Endothelial cell of umbilical vein (primary cell): ENCODE results near the gene TMEM273. TPM values are rescaled to one million over a fixed set of nuclear protein-coding genes. Genes with fewer than 3 reads are reported as not detected.

Source experiments
- BruUV-seq: library from RNA; stranded (reverse); fragments of 400-500 nt; replicated peaks from 2 replicates; lab custom pipeline; 2021; lab: Mats Ljungman, UMichigan
- CTCF ChIA-PET: fragments of 300-600, 350-600 bp; sonication (Branson Sonifier 250); formaldehyde crosslinking; loops from one replicate; lab custom pipeline; 2021; ENCODE audit warnings: antibody characterized with exemption, inconsistent platforms; lab: Charles Lee
- POLR2A ChIA-PET: fragments of 300-600, 350-600 bp; sonication (Branson Sonifier 250); formaldehyde crosslinking; loops from one replicate; lab custom pipeline; 2021; ENCODE audit warnings: antibody characterized with exemption, inconsistent platforms; lab: Charles Lee
- DNase-seq: peaks from one replicate; pipeline ENCODE4 v3.0.0-alpha.2; 2011; ENCODE audit warnings: low read depth, low spot score
- FAIRE-seq: peaks from 2 replicates; lab custom pipeline; 2011; peaks lifted over from hg19 to GRCh38; lab: Jason Lieb, UNC
- H2AFZ ChIP-seq: 2 replicates; pipeline ENCODE4 v1.6.0; 2012; ENCODE audit warnings: low read depth, low read length, control low read depth, inconsistent platforms
- H3K27ac ChIP-seq: 2 replicates; pipeline ENCODE4 v1.5.1; 2011; ENCODE audit warnings: low read depth, mild to moderate bottlenecking, control low read depth, low read length, moderate library complexity; ENCODE audit not compliant: insufficient read depth
- H3K27me3 ChIP-seq, 2 experiments: 2 replicates each; pipeline versions ENCODE4 v1.6.0 to v1.6.1; 2011; ENCODE audit warnings: low read length in 2 of 2, mixed read lengths in 1 of 2; ENCODE audit not compliant: control insufficient read depth in 2 of 2, insufficient read depth in 2 of 2
- H3K36me3 ChIP-seq, 2 experiments: 2 replicates in 1 of 2; 3 replicates in 1 of 2; pipeline ENCODE4 v1.5.1; 2011; ENCODE audit warnings: low read length in 2 of 2, mild to moderate bottlenecking in 1 of 2, moderate library complexity in 1 of 2; ENCODE audit not compliant: control insufficient read depth in 2 of 2, insufficient read depth in 2 of 2; ENCODE audit errors: extremely low read depth in 1 of 2
- H3K4me1 ChIP-seq: 3 replicates; pipeline ENCODE4 v1.5.1; 2011; ENCODE audit warnings: mild to moderate bottlenecking, low read length; ENCODE audit not compliant: control insufficient read depth, insufficient read depth; ENCODE audit errors: extremely low read depth
- H3K4me2 ChIP-seq: 2 replicates; pipeline ENCODE4 v1.6.1; 2011; ENCODE audit warnings: low read length, control low read depth, mixed read lengths; ENCODE audit not compliant: insufficient read depth
- H3K4me3 ChIP-seq, 3 experiments: fragments of 200-600 bp in 1 of 3; sonication (generic), shearing (Covaris generic) in 1 of 3; replicated peaks in 1 of 3; 2 replicates each; pipeline ENCODE4 v1.5.1; 2011 to 2016; ENCODE audit warnings: control low read depth in 3 of 3, low read length in 3 of 3, mild to moderate bottlenecking in 2 of 3, inconsistent platforms in 1 of 3, low read depth in 1 of 3, moderate library complexity in 1 of 3; ENCODE audit not compliant: insufficient read depth in 1 of 3
- H3K79me2 ChIP-seq: 2 replicates; pipeline ENCODE4 v1.6.0; 2012; ENCODE audit warnings: low read length, inconsistent platforms; ENCODE audit not compliant: control insufficient read depth, insufficient read depth
- H3K9ac ChIP-seq: replicated peaks from 2 replicates; pipeline ENCODE3; 2011; ENCODE audit warnings: low read length, control low read depth; ENCODE audit not compliant: insufficient read depth; ENCODE audit errors: extremely low read depth
- H3K9me1 ChIP-seq: replicated peaks from 3 replicates; pipeline ENCODE4 v1.6.0; 2011; ENCODE audit warnings: mild to moderate bottlenecking, low read length; ENCODE audit not compliant: control insufficient read depth, insufficient read depth; ENCODE audit errors: extremely low read depth
- H3K9me3 ChIP-seq: replicated peaks from 2 replicates; pipeline ENCODE4 v1.5.1; 2012; ENCODE audit warnings: low read length, inconsistent platforms; ENCODE audit not compliant: control insufficient read depth, insufficient read depth
- H4K20me1 ChIP-seq: replicated peaks from 2 replicates; pipeline ENCODE3; 2011; ENCODE audit warnings: mild to moderate bottlenecking, low read length; ENCODE audit not compliant: control insufficient read depth, insufficient read depth; ENCODE audit errors: extremely low read depth
- EZH2 ChIP-seq: IDR thresholded peaks from 2 replicates; pipeline ENCODE4 v1.6.1; 2012; ENCODE audit warnings: borderline replicate concordance, low read depth, mild to moderate bottlenecking, moderate library complexity, low read length, inconsistent platforms; ENCODE audit not compliant: severe bottlenecking
- FOS ChIP-seq: IDR thresholded peaks from 2 replicates; pipeline ENCODE4 v1.6.1; 2011; ENCODE audit warnings: mild to moderate bottlenecking, low read length, moderate library complexity, borderline replicate concordance; ENCODE audit not compliant: insufficient read depth
- GATA2 ChIP-seq: IDR thresholded peaks from 2 replicates; pipeline ENCODE4 v1.7.0; 2011; ENCODE audit warnings: low read depth, mild to moderate bottlenecking, moderate library complexity, mixed read lengths, low read length; ENCODE audit not compliant: insufficient read length, insufficient read depth
- JUN ChIP-seq: IDR thresholded peaks from 2 replicates; pipeline ENCODE4 v1.6.1; 2011; ENCODE audit warnings: borderline replicate concordance, low read depth; ENCODE audit not compliant: insufficient read length, insufficient read depth
- MAX ChIP-seq: IDR thresholded peaks from 2 replicates; pipeline ENCODE4 v1.6.1; 2011; ENCODE audit not compliant: insufficient read depth, insufficient read length
- MYC ChIP-seq: IDR thresholded peaks from one replicate; pipeline ENCODE4 v1.6.1; 2011; ENCODE audit warnings: mild to moderate bottlenecking, low read depth, low read length
- POLR2A ChIP-seq: IDR thresholded peaks from 2 replicates; pipeline ENCODE4 v1.6.1; 2012; ENCODE audit warnings: low read depth, mild to moderate bottlenecking, control low read depth, low read length
- POLR2AphosphoS5 ChIP-seq: IDR thresholded peaks from 2 replicates; pipeline ENCODE4 v1.6.1; 2012; ENCODE audit warnings: low read depth, mild to moderate bottlenecking, control low read depth, low read length, moderate library complexity; ENCODE audit not compliant: insufficient read depth
- dilution Hi-C: fragments of 300-500 bp; cut with MboI; formaldehyde crosslinking; loops from one replicate; pipeline ENCODE4 v1.15.0; 2019; ENCODE audit warnings: low sequenced_read_pairs; ENCODE audit not compliant: extremely low pct_ligation_motif_present
- intact Hi-C: fragments of 100-400 bp; cut with micrococcal nuclease; formaldehyde crosslinking; loops from one replicate; pipeline ENCODE4 v1.10.0; 2022
- polyA plus RNA-seq, 4 experiments: library from polyadenylated mRNA; depleted of rRNA in 3 of 4; stranded (reverse) in 3 of 4; unstranded in 1 of 4; fragments of >200 nt; gene quantifications; 2 replicates each; pipeline versions ENCODE4 v1.2.1 to v1.2.3, GENCODE V29; 2011 to 2012; ENCODE audit warnings: missing spikeins in 1 of 4
- total RNA-seq: library from RNA; stranded (reverse); gene quantifications from 2 replicates; pipeline ENCODE4 v1.2.3, GENCODE V29; 2021
- TF ChIP-seq, protein P1 (sequence below), 2 donors: IDR thresholded peaks; 1 replicate in 1 of 2; 2 replicates in 1 of 2; pipeline ENCODE4 v1.5.1; 2011; ENCODE audit warnings: low read length in 2 of 2, mild to moderate bottlenecking in 2 of 2, moderate library complexity in 2 of 2, control low read depth in 1 of 2, inconsistent platforms in 1 of 2, low read depth in 1 of 2; ENCODE audit not compliant: insufficient read depth in 1 of 2; ENCODE audit errors: extremely low read depth in 1 of 2

Gene TMEM273
- total and polyA plus RNA-seq, 2 donors (not counting 3 experiments of a cell fraction or from before 2014, with no cell fraction given) = 1.9 to 3.7 TPM

DNA sequence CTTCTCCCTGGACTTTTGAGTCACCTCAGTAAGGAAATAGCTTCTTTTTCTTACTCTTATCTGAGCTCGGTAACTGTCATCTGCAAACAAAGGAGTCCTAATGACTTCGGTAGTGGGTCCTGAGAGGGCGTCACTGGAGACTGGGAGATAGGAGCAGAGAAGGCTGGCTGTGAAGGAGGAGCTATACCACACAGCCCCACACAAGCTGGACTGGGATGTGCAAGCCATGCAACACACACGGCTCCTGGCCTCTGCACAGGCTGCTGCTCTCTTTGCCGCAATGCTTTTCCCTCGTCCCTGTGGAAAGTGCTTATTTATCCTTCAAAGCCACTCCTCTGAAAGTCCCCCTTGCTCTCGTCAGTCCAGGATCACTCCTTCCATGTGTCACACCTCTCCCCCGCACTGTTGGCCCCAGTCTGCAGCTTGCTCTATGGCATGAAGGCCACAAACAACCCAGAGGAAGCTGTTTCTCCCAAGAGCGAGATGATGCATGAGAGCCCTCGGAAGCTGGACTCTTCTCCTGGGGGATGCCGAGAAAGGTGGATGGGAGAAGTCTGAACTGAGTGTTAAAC lies 14.9 kb downstream of the TMEM273 start:
- dilution Hi-C loops = no loop called here
- Histone ChIP-seq H3K27ac (no peak overlapping the region), H3K9me3 (no peaks in the 10 kb centered on the region), H3K9ac (no peak overlapping the region), H3K4me2 (no peak overlapping the region), H3K9me1 (no peaks in the 10 kb centered on the region), H3K27me3 (peaks cover 0 to 4% of the 10 kb centered on the region in 2 experiments), H3K4me3 (no peak overlapping the region), H2AFZ (no peak overlapping the region), H3K4me1 (peaks cover 9% of the 10 kb centered on the region), H3K79me2 (no peaks in the 10 kb centered on the region), H3K36me3 (no peaks in the 10 kb centered on the region), H4K20me1 (no peaks in the 10 kb centered on the region)
- FAIRE-seq (no peak), DNase-seq (no peak)
- TF ChIP-seq JUN (no peak), EZH2 (no peak), MYC (no peak)
- POLR2A ChIA-PET = no interaction called here
- BruUV-seq = no TSS peak
- intact Hi-C loops = no loop called here
- CTCF ChIA-PET = interaction anchor here (1.0 to 1.5 kb wide), 2 partner anchors 9 to 515 kb away, joined by 4 to 12 read pairs; no protein-coding TSS in a partner anchor

- FAIRE-seq (no peak), DNase-seq (no peak)
- Histone ChIP-seq H3K4me3 (no peak overlapping the region), H3K27ac (no peak overlapping the region), H2AFZ (no peak overlapping the region), H3K27me3 (peaks cover 0 to 4% of the 10 kb centered on the region in 2 experiments), H3K9me3 (no peaks in the 10 kb centered on the region), H3K9me1 (no peaks in the 10 kb centered on the region), H3K36me3 (no peaks in the 10 kb centered on the region), H3K9ac (no peak overlapping the region), H3K79me2 (no peaks in the 10 kb centered on the region), H3K4me2 (no peak overlapping the region), H4K20me1 (no peaks in the 10 kb centered on the region), H3K4me1 (peaks cover 8% of the 10 kb centered on the region)
- TF ChIP-seq FOS (no peak), EZH2 (no peak), POLR2AphosphoS5 (no peak), JUN (no peak), GATA2 (no peak), MYC (no peak), MAX (no peak), POLR2A (no peak)
- TF ChIP-seq, protein P1, sequence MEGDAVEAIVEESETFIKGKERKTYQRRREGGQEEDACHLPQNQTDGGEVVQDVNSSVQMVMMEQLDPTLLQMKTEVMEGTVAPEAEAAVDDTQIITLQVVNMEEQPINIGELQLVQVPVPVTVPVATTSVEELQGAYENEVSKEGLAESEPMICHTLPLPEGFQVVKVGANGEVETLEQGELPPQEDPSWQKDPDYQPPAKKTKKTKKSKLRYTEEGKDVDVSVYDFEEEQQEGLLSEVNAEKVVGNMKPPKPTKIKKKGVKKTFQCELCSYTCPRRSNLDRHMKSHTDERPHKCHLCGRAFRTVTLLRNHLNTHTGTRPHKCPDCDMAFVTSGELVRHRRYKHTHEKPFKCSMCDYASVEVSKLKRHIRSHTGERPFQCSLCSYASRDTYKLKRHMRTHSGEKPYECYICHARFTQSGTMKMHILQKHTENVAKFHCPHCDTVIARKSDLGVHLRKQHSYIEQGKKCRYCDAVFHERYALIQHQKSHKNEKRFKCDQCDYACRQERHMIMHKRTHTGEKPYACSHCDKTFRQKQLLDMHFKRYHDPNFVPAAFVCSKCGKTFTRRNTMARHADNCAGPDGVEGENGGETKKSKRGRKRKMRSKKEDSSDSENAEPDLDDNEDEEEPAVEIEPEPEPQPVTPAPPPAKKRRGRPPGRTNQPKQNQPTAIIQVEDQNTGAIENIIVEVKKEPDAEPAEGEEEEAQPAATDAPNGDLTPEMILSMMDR (IDR thresholded peaks at IDR 0.05; ENCODE audit: extremely low read depth in 1 of 2, insufficient read depth in 1 of 2, low read depth in 1 of 2, low read length in 2 of 2) = no peak
- dilution Hi-C loops (no loop called here), intact Hi-C loops (no loop called here)
- BruUV-seq = no TSS peak
- ChIA-PET POLR2A (no interaction called here), CTCF (interaction anchor here (1.0 to 1.5 kb wide), 2 partner anchors 8 to 515 kb away, joined by 4 to 12 read pairs; no protein-coding TSS in a partner anchor)
Observed at GRCh38 chr10:49172777-49173132, 15.4 kb downstream of the TMEM273 start.
